DMS 273 treated with DMSO at 0.1 percent for 48 hours (cell line): ENCODE measurements around the gene THEM4.
"Not testable (repeated sequence)": the region's sequence is repeated elsewhere in the genome, so short reads cannot be mapped to it uniquely, and the experiment has no call there.

Source experiments
- DNase-seq: peaks from one replicate; lab custom pipeline; 2025; lab: John Stamatoyannopoulos, UW

THEM4 gene

DNA sequence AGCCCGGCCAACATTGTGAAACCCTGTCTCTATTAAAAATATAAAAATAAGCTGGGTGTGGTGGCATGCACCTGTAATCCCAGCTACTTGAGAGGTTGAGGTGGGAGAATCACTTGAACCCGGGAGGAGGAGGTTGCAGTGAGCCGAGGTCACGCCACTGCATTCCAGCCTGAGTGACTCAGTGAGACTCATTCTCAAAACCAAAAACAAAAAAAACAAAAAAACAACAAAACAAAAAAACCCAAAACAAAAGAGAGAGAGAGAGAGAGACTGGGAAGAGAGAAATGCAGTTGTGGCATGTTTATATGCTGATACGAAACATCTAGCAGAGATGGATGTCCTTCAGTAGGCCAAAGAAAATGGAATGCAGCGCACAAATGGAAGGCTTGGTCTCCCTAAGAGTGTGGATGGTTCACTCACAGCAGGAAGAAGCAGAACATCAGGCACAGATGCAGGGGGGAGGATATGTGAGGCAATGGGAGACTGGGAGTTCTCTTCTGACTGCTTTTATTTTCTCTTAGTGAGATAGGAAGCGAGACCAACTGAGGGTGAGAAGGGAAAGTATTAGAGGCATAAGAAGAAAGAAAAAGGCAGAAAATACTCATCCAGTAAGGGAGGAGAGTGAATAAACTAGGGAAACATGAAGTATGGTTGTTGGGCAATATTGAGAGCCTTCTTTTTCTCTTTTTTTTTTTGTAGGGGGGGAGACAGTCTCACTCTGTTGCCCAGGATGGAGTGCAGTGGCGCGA, 16.0 kb downstream of the THEM4 start:
- no peak for DNase-seq

DNA sequence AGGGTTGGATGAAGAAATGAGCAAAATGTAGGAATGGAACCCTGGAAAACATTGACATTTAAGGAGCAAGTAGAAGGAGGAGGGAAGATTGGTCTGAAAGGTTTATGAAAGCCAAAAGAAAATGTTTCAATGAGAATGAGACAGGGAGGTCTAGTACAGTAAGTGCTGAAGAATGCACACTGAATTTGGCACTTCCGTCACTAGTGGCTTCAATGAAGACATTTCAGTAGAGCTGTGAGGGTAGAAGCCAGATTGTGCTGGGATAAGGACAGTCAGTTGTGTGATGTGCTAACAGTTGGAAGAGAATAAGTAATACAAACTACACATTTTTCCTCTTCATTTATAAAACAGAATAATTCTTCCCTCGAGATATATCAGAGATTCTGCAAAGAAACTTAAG, 17.1 kb downstream of the THEM4 start:
- no peak for DNase-seq

DNA sequence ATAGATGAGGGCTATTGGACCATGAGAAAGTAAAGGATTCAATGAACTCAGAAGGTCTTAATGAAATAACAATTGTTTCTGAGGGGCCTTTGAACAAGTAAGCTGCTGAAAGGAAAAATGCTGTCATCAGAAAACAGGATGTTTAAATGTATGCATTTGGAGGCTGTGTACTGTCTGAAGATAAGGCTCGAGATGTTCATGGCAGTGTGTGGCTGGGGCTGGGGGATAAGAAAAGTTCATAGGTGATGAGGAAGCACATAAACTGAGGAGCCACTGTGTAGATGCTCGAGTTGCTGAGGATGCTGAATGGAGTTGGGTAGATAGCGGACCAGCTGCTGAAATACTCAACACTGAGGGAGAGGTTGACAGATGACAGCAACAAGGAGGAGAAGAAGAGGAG, 17.8 kb downstream of the THEM4 start:
- no peak for DNase-seq

DNA sequence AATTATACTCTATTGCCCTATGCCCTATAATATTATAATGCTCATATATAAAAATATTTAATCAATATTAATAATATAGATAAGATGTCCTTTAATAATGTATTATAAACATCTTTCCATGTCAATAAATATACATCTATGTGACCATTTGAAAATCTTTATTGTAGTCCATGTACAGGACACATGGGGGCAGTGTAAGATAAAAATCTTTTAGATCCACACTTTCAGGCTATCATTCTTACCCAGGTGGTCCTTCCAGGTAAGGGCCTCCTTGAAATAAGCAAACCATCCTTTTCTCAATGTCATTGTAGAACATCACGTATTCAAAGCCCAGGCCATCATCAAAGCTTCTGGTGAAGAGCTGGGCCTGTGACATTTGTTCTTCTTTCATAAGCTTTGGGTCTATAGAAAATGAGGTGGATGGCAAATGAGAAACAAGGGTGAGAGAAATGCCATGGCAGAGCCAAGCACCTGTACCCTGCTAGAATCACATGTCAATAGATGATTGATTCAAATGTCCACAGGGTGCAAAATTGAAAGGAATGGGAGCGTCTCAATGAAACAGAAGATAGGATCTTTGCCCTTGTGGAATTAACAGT, 20.2 kb downstream of the THEM4 start:
- DNase-seq = no peak

DNA sequence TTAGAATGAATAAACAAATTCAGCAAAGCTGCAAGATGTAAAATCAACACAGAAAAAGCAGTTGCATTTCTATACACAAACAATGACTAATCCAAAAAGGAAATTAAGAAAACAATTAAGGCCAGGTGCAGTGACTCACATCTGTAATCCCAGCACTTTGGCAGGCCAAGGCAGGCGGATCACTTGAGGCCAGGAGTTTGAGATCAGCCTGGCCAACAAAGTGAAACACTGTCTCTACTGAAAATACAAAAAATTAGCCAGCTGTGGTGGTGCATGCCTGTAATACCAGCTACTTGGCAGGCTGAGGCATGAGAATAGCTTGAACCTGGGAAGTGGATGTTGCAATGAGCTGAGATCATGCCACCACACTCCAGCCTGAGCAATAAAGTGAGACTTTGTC, 22.3 kb downstream of the THEM4 start:
- no peak for DNase-seq

DNA sequence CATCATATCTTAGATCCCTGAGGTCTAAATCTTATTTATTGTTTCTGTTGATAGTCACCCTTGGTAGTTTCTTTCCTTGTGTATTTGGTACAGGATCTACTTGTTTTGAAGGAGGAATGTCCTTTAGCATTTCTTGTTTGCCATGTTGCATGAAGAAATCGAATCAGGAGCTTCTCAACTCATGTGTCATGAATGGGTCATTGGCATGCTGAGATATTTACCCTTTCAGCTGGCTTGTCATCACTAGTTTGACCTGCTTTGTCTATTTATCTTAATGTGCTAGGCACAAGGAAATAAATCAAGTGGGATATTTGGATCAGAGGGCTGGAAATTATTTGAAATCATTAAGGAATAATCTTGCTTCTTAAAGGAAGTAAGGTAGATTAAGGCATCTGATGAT, 23.8 kb downstream of the THEM4 start:
- DNase-seq = no peak

DNA sequence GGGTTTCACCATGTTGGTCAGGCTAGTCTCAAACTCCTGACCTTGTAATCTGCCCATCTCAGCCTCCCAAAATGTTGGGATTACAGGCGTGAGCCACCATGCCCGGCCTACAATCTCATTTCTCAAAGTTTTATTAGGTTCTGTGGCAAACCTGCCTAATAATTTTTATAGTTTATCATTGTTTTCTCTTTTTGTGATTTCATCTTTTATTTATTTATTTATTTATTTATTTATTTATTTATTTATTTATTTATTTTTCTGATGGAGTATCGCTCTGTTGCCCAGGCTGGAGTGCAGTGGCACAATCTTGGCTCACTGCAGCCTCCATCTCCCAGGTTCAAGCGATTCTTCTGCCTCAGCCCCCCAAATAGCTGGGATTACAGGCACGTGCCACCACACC, 24.4 kb downstream of the THEM4 start:
- not testable (repeated sequence) for DNase-seq

DNA sequence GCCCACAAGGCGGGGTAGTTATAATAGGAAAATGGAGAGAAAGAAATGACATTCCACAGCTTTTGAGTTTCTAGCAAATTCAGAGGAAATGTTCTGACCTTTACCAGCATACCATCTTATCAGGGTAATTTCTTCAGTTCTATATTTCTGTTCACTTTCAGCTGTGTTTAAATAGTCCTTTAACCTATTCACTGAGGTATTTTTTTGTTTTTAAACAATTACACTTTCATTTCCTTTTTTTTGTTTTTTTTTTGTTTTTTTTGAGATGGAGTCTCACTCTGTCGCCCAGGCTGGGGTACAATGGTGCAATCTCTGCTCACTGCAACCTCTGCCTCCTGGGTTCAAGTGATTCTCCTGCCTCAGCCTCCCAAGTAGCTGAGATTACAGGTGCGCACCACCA, 24.9 kb downstream of the THEM4 start:
- not testable (repeated sequence) for DNase-seq

DNA sequence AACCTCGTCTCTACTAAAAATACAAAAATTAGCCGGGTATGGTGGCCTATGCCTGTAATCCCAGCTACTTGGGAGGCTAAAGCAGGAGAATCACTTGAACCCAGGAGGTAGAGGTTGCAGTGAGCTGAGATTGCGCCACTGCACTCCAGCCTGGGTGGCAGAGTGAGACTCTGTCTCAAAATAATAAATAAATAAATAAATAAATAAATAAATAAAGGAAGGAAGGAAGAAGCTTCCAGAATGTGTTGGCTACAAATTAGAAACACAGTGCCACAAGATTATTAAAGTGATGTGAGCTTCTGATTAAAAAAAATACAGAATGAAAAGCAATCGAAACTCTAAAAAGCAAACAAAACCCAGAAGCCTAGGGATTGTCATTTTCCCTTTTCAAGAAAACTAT, 25.4 kb downstream of the THEM4 start:
- DNase-seq = not testable (repeated sequence)

DNA sequence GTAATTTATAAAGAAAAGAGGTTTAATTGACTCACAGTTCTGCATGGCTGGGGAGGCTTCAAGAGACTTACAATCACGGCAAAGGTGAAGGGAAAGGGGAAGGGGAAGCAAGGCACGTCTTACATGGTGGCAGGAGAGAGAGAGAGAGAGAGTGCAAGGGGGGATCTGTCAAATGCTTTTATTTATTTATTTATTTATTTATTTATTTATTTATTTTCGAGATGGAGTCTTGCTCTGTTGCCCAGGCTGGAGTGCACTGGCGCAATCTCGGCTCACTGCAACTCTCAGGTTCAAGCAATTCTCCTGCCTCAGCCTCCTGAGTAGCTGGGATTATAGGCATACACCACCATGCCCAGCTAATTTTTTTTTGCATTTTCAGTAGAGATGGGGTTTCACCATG, 26.4 kb downstream of the THEM4 start:
- not testable (repeated sequence) for DNase-seq

DNA sequence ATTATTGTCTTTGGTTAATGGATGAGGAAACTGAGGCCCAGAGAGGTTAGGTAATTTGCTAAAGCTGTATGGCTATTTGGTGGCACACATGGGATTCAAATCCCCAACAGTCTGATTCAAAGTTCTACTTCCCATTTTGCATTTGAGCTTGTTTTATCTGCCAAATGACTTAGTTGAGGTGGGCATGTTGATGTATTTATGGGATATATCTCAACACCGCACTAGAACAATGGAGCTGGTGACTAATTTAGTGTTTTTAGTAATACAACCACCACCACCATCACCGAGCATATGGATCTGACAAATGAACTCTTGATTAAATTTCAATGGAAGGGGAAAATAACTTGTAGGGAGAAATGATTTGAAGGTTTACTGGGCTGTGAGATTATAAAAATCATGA, 26.8 kb downstream of the THEM4 start:
- no peak for DNase-seq

DNA sequence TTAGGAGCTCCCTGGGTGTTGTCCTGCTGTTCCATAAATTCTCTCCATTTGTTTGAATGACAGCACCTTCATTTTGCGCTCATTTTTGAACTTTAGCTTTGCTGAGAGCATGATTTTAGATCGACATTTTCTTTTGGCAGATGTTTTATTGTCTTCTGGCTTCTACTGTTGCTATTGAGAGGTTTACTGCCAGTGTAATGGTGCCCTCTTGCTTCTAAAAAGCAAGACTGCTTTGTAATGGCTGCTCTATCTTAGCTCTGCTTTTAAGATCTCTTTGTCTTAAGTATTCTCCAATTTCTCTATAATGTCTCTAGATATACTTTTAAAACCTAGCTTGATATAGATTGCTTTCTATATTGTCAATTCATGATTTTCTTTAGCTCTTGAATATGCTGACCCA, 27.8 kb downstream of the THEM4 start:
- DNase-seq = no peak

DNA sequence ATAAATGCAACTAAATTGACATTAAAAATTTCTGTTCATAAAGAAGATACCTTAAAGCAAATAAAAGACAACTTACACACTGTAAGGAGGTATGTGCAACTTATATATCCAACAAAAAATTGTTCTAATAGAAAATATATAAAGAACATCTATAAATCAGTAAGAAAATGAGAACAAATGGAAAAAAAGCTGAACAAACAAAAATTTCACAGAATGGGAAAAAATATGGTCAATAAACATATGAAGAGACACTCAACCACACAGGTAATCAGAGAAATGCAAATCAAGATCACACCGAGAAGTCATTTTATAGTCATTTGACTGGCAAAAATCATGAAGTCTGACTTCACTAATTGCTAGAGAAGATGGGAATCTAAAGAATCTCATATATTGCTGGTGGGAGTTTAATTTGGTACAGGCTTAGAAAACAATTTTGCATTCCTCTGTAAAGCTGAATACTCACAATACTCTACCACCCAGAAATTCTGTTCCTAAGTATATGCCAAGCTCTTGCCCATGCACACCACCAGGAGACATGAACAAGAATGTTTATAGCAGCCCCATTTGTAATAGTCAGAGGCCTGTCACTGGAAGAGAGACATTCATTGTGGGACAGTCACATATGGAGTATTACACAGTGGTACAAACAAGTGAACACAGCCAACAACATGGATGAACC, 33.8 kb downstream of the THEM4 start:
- DNase-seq = no peak

DNA sequence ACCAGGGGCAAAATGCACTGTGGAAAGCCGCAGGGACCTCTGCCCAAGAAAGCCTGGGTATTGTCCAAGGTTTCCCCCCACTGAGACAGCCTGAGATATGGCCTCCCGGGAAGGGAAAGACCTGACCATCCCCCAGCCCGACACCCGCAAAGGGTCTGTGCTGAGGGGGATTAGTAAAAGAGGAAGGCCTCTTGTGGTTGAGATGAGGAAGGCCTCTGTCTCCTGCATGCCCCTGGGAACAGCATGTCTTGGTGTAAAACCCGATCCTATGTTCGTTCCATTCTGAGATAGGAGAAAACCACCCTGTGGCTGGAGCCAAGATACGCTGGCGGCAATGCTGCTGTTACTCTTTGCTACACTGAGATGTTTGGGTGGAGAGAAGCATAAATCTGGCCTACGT, 36.5 kb downstream of the THEM4 start:
- DNase-seq = not testable (repeated sequence)

DNA sequence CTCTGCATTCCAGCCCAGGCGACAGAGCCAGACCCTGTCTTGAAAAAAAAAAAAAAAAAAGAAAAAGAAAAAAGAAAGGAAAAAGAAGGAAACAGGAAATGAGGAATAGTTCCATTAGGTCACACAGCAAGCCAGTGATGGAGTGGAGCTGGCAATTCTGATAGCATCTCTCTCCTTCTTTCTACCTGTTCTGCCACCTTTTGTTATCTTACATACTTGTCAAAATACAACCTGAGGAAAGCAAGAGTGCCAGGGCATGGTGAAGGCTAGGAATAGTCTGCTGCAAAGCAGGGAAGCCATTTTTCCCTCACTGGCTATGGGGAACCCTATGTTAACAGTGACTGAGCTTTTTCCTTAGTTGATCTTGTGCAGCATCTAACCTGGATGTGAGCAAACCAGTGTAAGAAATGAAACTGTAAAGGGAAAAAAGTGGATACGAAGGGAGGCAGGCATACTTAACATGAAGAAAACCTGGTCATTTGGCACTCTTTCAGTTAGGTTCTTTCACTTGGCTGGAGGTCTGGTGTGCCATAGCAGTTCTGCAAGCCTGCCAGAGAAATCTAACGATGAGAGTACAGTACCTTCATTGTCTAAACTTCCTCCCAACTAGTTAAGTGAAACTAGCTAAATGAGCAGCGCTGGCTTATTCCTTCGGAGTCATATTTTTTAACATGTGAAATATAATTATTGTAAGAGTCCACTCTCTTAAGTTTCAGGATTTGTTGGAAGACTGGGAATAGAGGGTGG, 37.9 kb downstream of the THEM4 start:
- DNase-seq = no peak

DNA sequence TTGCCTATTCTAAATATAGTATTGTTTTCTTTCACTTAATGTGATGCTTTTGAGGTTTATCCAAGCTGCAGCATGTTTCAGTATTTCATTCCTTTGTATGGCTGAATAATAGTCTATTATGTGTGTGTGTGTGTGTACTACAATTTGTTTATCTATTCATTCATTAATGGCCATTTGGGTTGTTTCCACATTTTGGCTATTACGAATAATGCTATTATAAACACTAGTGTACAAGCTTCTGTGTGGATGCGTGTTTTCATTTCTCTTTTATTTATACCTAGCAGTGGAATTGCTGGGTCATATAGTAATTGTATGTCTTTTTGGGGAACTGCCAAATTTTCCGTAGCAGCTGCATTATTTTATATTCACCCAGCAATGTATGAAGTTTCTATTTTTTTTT, 40.8 kb downstream of the THEM4 start:
- DNase-seq = no peak

DNA sequence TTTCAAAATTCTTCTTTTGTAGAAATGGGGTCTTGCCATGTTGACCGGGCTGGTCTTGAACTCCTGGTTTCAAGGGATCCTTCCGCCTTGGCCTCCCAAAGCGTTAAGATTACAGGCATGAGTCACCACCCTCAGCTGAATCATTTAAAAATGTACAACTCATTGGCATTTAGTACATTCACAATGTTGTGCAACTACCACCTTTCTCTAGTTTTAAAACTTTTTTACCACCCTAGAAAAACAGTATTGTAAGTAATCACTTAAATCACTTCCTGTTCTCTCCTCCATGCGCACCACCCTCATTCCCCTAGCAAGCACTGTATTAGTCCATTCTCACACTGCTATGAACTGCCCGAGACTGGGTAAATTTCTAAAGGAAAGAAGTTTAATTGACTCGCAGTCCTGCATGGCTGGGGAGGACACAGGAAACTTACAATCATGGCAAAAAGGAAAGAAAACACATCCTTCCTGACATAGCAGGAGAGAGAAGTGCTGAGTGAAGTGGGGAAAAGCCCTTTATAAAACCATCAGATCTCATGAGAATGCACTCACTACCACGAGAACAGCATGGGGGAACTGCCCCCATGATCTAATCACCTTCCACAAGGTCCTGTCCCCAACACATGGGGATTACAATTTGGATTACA, 41.4 kb downstream of the THEM4 start:
- no peak for DNase-seq

DNA sequence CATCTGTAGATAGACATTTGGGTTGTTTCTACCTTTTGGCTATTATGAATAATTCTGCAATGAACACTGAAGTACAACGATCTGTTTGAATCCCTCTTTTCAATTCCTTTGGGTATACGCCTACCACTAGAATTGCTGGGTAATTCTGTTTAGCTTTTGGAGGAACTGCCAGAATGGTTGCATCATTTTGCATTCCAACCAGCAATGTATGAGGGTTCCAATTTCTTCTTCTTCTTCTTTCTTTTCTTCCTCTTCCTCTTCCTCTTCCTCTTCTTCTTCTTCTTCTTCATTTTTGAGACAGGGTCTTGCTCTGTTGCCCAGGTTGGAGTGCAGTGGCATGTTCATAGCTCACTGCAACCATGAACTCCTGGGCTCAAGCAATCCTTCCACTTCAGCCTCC, 42.0 kb downstream of the THEM4 start:
- DNase-seq = no peak

DNA sequence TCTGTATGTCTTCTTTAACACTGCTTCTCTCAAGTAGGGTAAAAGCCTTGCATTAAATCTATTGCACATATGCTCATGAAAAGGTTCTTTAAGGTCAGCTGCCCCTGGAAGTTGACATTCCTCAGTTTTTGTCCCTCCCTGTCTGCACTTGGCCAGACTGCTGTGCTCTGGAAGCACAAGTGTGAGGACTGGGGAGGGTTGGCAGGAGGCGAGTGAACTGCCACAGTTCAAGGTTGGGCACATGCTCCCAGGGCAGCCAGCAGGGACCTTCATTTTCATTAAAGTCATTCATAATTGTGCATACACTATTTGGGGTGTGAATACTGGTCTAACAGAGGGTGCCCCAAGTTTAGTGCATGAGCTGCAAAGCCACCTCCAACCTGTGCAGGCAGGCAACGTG, 44.9 kb downstream of the THEM4 start:
- DNase-seq = no peak

DNA sequence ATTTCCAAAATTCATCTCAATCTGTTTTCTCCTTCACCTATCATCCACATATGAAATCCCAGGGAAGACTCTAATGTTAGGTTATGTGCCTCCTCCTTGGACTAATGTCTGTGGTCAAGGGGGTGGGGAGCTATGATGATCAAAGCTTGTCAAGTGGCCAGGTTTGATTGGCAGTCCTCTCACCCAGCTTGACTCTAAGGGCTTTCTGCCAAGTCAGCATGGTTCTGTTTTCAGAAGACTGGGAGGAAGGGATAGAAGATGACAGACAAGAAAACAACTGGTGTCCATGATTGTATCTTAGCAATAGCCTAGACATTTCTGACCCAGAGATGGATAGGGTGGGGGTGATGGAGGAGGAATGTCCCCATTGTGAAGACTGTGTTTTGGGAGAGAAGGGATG, 46.7 kb downstream of the THEM4 start:
- no peak for DNase-seq

DNA sequence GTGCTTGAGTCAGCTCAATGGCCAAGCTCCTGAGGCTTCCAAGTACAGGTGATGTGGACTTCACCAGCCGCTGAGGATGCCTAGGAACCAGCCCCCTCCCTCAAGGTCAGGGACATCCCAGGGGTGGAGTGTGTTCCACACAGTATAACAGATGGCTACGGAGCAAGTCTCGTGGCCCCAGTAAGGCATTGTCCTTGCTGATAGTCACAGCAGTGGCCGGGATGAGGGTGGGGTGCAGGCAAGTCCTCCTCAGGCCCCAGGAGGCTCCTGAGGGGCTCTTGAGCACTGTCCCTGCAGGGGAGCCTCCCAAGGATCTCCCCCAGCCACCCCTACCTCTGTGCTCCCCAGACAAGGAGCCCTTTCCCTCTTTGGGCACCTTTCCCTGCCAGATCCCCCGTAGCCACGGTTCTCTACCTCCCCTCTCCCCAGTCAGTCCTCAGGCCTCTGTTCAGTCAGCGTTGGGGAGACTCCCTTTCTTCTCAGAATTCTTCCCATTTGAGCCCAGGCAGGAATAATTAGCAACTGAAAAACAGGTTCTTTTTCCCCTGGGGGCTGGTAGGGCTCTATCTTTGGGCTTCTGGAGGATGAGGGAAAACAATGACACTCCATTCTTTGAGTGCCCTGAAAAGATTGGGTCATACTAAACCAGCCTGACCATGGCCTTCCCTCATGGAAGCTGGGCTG, 48.7 kb downstream of the THEM4 start:
- no peak for DNase-seq

DNA sequence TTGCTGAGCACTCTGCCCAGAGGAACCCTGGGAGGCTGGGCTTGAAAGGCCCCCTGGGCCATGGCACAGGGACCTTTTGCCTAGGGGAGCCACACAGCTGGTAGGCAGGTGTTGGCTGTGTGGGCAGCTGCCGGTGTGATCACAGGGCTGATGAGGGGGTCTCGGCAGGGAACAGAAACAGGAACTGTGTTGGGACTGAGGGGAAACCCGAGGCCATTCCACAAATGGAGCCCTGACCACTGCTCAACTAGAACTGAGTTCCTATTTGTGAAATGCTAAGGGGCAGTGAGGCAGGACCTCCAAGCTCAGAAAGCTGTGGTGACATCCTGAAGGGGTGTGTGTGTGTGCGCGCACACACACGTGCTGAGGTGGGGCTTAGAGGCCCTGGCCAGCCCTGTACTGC, 49.4 kb downstream of the THEM4 start:
- no peak for DNase-seq
